HCT116 (cell line): ENCODE results near the gene GABARAP. TPM values are rescaled to one million over a fixed set of nuclear protein-coding genes. Genes with fewer than 3 reads are reported as not detected.

Source experiments
- ATAC-seq: fragments of 200-7000 bp; cut with Tn5 transposase; 2 replicates; pipeline ENCODE4 v1.9.1; 2020; ENCODE audit warnings: mild to moderate bottlenecking, moderate library complexity
- BruUV-seq: library from RNA; stranded (reverse); fragments of 400-500 nt; replicated peaks from 2 replicates; lab custom pipeline; 2021; lab: Mats Ljungman, UMichigan
- CTCF ChIA-PET: fragments of 300-600 bp; sonication (Branson Sonifier 250); formaldehyde crosslinking; loops from one replicate; lab custom pipeline; 2021; ENCODE audit warnings: antibody characterized with exemption; lab: Charles Lee
- POLR2A ChIA-PET: fragments of 300-600, 350-600 bp; sonication (Branson Sonifier 250); formaldehyde crosslinking; loops from one replicate; lab custom pipeline; 2021; ENCODE audit warnings: antibody characterized with exemption; lab: Charles Lee
- RAD21 ChIA-PET, 2 experiments: fragments of 300-600 bp; sonication (Branson Sonifier 250); formaldehyde crosslinking; loops; one replicate each; lab custom pipeline; 2023; ENCODE audit warnings: low total read pairs in 2 of 2; ENCODE audit not compliant: uncharacterized antibody in 2 of 2, unreplicated experiment in 2 of 2, low non-redundant PET in 1 of 2; lab: Charles Lee
- DNase-seq: peaks from one replicate; pipeline ENCODE4 v3.0.0-alpha.2; 2010; ENCODE audit warnings: low read depth, low spot score
- H2AFZ ChIP-seq: fragments of 200-600 bp; shearing (Covaris generic), sonication (generic); 2 replicates; pipeline ENCODE4 v1.6.1; 2017; ENCODE audit warnings: low read depth, mixed run types, mixed read lengths, antibody characterized with exemption, low read length; ENCODE audit not compliant: poor library complexity, severe bottlenecking
- H3K27ac ChIP-seq: 2 replicates; pipeline ENCODE4 v1.5.1; 2012; ENCODE audit warnings: low read depth, low read length
- H3K27me3 ChIP-seq: fragments of 200-600 bp; sonication (generic); 2 replicates; pipeline ENCODE4 v1.6.1; 2016; ENCODE audit warnings: mixed run types, low read length, mixed read lengths; ENCODE audit not compliant: insufficient read depth
- H3K36me3 ChIP-seq, 2 experiments: fragments of 200-500 bp in 1 of 2; fragments of 200-600 bp in 1 of 2; sonication (Bioruptor generic) in 1 of 2; sonication (generic) in 1 of 2; 2 replicates each; pipeline versions ENCODE4 v1.5.1 to v1.6.1; 2014 to 2016; ENCODE audit warnings: low read length in 2 of 2, inconsistent platforms in 1 of 2, mixed read lengths in 1 of 2, mixed run types in 1 of 2; ENCODE audit not compliant: insufficient read depth in 2 of 2, control insufficient read depth in 1 of 2
- H3K4me1 ChIP-seq, 2 experiments: fragments of 200-600 bp in 1 of 2; sonication (generic) in 1 of 2; 2 replicates each; pipeline versions ENCODE4 v1.5.1 to v1.6.1; 2012 to 2017; ENCODE audit warnings: low read length in 2 of 2, inconsistent platforms in 1 of 2, mild to moderate bottlenecking in 1 of 2, mixed read lengths in 1 of 2, mixed run types in 1 of 2, moderate library complexity in 1 of 2; ENCODE audit not compliant: insufficient read depth in 2 of 2, control insufficient read depth in 1 of 2
- H3K4me2 ChIP-seq: fragments of 200-600 bp; sonication (generic); 2 replicates; pipeline ENCODE4 v1.6.1; 2017; ENCODE audit warnings: mixed run types, low read length, mixed read lengths
- H3K4me3 ChIP-seq, 2 experiments: fragments of 200-600 bp in 1 of 2; sonication (generic) in 1 of 2; replicated peaks in 1 of 2; 2 replicates each; pipeline ENCODE4 v1.5.1; 2011 to 2016; ENCODE audit warnings: low read length in 2 of 2, control low read depth in 1 of 2, low read depth in 1 of 2, mild to moderate bottlenecking in 1 of 2, mixed read lengths in 1 of 2, mixed run types in 1 of 2
- H3K79me2 ChIP-seq: fragments of 200-600 bp; sonication (generic); 2 replicates; pipeline ENCODE4 v1.6.1; 2017; ENCODE audit warnings: mild to moderate bottlenecking, mixed run types, low read length, moderate library complexity, mixed read lengths; ENCODE audit not compliant: insufficient read depth
- H3K9ac ChIP-seq: fragments of 200-600 bp; sonication (generic); 2 replicates; pipeline ENCODE4 v1.6.1; 2016; ENCODE audit warnings: low read length, mixed read lengths
- H3K9me2 ChIP-seq: fragments of 200-600 bp; sonication (generic), shearing (Covaris generic); 2 replicates; pipeline ENCODE4 v1.6.1; 2017; ENCODE audit warnings: mixed run types, mild to moderate bottlenecking, moderate library complexity; ENCODE audit not compliant: insufficient read depth
- H3K9me3 ChIP-seq, 2 experiments: fragments of 200-500 bp in 1 of 2; fragments of 200-600 bp in 1 of 2; sonication (Bioruptor generic) in 1 of 2; sonication (generic) in 1 of 2; 2 replicates each; pipeline ENCODE4 v1.6.1; 2014 to 2017; ENCODE audit warnings: low read length in 2 of 2, mixed read lengths in 2 of 2, inconsistent platforms in 1 of 2, low read depth in 1 of 2, mild to moderate bottlenecking in 1 of 2, mixed run types in 1 of 2, moderate library complexity in 1 of 2; ENCODE audit not compliant: control insufficient read depth in 1 of 2, insufficient read depth in 1 of 2
- H4K20me1 ChIP-seq: fragments of 200-600 bp; sonication (generic), shearing (Covaris generic); 2 replicates; pipeline ENCODE4 v1.6.1; 2017; ENCODE audit warnings: mixed run types, mild to moderate bottlenecking, moderate library complexity; ENCODE audit not compliant: insufficient read depth
- CEBPB ChIP-seq: IDR thresholded peaks from 2 replicates; pipeline ENCODE4 v1.6.1; 2012; ENCODE audit warnings: low read depth
- EGR1 ChIP-seq: IDR thresholded peaks from 2 replicates; pipeline ENCODE4 v1.6.1; 2012; ENCODE audit warnings: low read depth
- ELF1 ChIP-seq: IDR thresholded peaks from 2 replicates; pipeline ENCODE4 v1.6.1; 2012; ENCODE audit warnings: low read depth, borderline replicate concordance
- EZH2 ChIP-seq: fragments of 200-600 bp; sonication (generic); IDR thresholded peaks from 2 replicates; pipeline ENCODE4 v1.6.1; 2017; ENCODE audit warnings: antibody characterized with exemption, mixed run types
- EZH2phosphoT487 ChIP-seq: fragments of 200-600 bp; IDR thresholded peaks from 2 replicates; pipeline ENCODE4 v1.6.1; 2018; ENCODE audit warnings: antibody characterized with exemption, borderline replicate concordance
- POLR2A ChIP-seq: IDR thresholded peaks from 2 replicates; pipeline ENCODE4 v1.7.0; 2011; ENCODE audit warnings: borderline replicate concordance; ENCODE audit not compliant: insufficient read depth, insufficient read length; ENCODE audit errors: extremely low read depth
- POLR2AphosphoS5 ChIP-seq: IDR thresholded peaks from 2 replicates; pipeline ENCODE4 v1.6.1; 2011; ENCODE audit warnings: mild to moderate bottlenecking, low read depth, low read length, moderate library complexity
- SIN3A ChIP-seq: IDR thresholded peaks from 2 replicates; pipeline ENCODE4 v1.6.1; 2012; ENCODE audit warnings: low read depth
- SP1 ChIP-seq: IDR thresholded peaks from 2 replicates; pipeline ENCODE4 v1.6.1; 2012; ENCODE audit warnings: low read depth
- YY1 ChIP-seq: IDR thresholded peaks from 2 replicates; pipeline ENCODE4 v1.6.1; 2011; ENCODE audit warnings: low read length, low read depth, moderate library complexity, mild to moderate bottlenecking; ENCODE audit not compliant: insufficient replicate concordance; ENCODE audit errors: extremely low read depth
- ZFX ChIP-seq: fragments of 450-650 bp; IDR thresholded peaks from 2 replicates; pipeline ENCODE4 v1.6.1; 2017
- ZNF274 ChIP-seq: fragments of 200-500 bp; sonication (Bioruptor generic); IDR thresholded peaks from 2 replicates; pipeline ENCODE4 v1.6.1; 2014; ENCODE audit warnings: mild to moderate bottlenecking, low read depth, low read length, inconsistent platforms
- intact Hi-C: fragments of 100-400 bp; cut with micrococcal nuclease; formaldehyde crosslinking; loops from 2 replicates; pipeline ENCODE4 v1.10.0; 2022
- total RNA-seq: library from RNA; stranded (reverse); gene quantifications from one replicate; pipeline ENCODE4 v1.2.1, GENCODE V29; 2021; ENCODE audit not compliant: unreplicated experiment
- TF ChIP-seq, protein P1 (sequence below): IDR thresholded peaks from 2 replicates; pipeline ENCODE4 v1.6.1; 2012

Gene GABARAP
- total RNA-seq, 1 experiment from 2014 or later: 287 TPM

DNA sequence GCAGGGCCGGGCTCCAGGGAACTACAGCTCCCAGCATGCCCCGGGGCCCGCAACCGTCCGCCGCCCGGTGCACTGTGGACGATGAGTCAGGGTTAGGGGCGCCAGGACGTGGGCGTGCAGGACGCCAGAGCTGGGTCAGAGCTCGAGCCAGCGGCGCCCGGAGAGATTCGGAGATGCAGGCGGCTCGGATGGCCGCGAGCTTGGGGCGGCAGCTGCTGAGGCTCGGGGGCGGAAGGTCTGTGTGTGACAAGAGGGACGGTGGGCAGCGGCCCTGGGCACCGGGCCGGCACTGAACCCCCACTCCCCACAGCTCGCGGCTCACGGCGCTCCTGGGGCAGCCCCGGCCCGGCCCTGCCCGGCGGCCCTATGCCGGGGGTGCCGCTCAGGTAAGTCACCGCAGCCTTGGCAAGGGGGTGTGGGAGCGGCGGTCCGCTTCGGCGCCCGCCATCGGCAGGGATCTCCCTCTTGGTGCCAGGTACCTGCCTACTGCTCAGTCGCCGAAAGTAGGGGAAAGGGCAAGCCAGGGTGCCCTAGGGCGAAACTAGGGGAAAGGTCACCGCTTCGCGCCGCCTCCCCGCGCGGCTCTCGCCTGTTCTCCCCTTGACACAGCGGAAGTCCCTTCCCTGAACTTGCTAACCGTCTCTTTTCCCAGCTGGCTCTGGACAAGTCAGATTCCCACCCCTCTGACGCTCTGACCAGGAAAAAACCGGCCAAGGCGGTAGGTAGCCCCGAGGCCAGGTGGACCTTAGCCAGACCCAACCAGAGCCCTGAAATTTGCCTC is 22.2 kb downstream of the GABARAP start, which contains the start of the genes ACADVL and DLG4:
Gene ACADVL (plus strand): TSS at position 127 of the 781 bp plus-strand sequence. CDS start 47 bp downstream, at position 174.
Gene DLG4 (minus strand): TSS at position 25 of the 781 bp plus-strand sequence.
- Histone ChIP-seq H4K20me1 (no peaks in the 10 kb centered on the region), H3K79me2 (peaks cover 30% of the 10 kb centered on the region), H3K9me3 (no peaks in the 10 kb centered on the region), H3K27me3 (no peaks in the 10 kb centered on the region), H3K4me3 (peak within 1 kb of the TSS; percentile 69 to 75), H3K4me1 (peaks cover 12 to 54% of the 10 kb centered on the region in 2 experiments; a peak in 3 of 4 replicates), H2AFZ (no peak within 1 kb of the TSS), H3K36me3 (peaks cover 22 to 34% of the 10 kb centered on the region in 2 experiments; a peak in 3 of 4 replicates), H3K27ac (peak within 1 kb of the TSS; percentile 99), H3K4me2 (peak within 1 kb of the TSS; percentile 96), H3K9ac (peak within 1 kb of the TSS; percentile 95)
- ChIA-PET CTCF (interaction anchor here (0.9 to 2.8 kb wide), 14 partner anchors 9 to 340 kb away, joined by 3 to 37 read pairs (median 5); partner anchors contain the start of genes GABARAP, NEURL4, PHF23 and SLC2A4), POLR2A (interaction anchor here (0.6 to 3.2 kb wide), 14 partner anchors 15 to 364 kb away, joined by 3 to 19 read pairs (median 8); partner anchors contain the start of genes DVL2, GABARAP, MPDU1 and PHF23)
- ATAC-seq: peak; percentile 71
- DNase-seq: no peak
- intact Hi-C loops: loop anchor here (2.0 kb wide), 1 partner anchor 77 kb away; no protein-coding TSS in a partner anchor
- BruUV-seq: no TSS peak
- no peak for TF ChIP-seq EZH2phosphoT487
- peak; percentile 99 for TF ChIP-seq EGR1
- peak; percentile 17; the same call in 1 of the 2 replicates for TF ChIP-seq SP1
- peak; percentile 61 for TF ChIP-seq POLR2A
- TF ChIP-seq EZH2: no peak
- TF ChIP-seq ZNF274: no peak
- TF ChIP-seq YY1: peak; percentile 66
- TF ChIP-seq ZFX: peak; percentile 40; the same call in 1 of the 2 replicates
- TF ChIP-seq SIN3A: peak; percentile 73; the same call in 1 of the 2 replicates
- TF ChIP-seq, protein P1, sequence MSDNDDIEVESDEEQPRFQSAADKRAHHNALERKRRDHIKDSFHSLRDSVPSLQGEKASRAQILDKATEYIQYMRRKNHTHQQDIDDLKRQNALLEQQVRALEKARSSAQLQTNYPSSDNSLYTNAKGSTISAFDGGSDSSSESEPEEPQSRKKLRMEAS: peak; percentile 17; the same call in 1 of the 2 replicates
- TF ChIP-seq ELF1: no peak
- TF ChIP-seq CEBPB: no peak
- peak; percentile 91 for TF ChIP-seq POLR2AphosphoS5
- TF ChIP-seq, all 23 proteins: peak for 8
- RAD21 ChIA-PET: interaction anchor here (0.7 to 1.2 kb wide), 4 partner anchors 18 to 77 kb away, joined by 3 to 7 read pairs (median 6); no protein-coding TSS in a partner anchor
- H3K9me2 ChIP-seq: no peaks in the 10 kb centered on the region
